MM.1S (cell line): Measurements from ENCODE around the gene PRKG1.

ENCODE experiments used
- EZH2phosphoT487 ChIP-seq: fragments of 300-600 bp; sonication (generic); IDR thresholded peaks from 2 replicates; pipeline ENCODE4 v1.6.1; 2018; ENCODE audit warnings: antibody characterized with exemption, low read length
- TF ChIP-seq, protein P1 (sequence below): fragments of 300-600 bp; sonication (generic); IDR thresholded peaks from 2 replicates; pipeline ENCODE4 v1.5.1; 2016; ENCODE audit warnings: antibody characterized with exemption, low read length, mixed read lengths

DNA sequence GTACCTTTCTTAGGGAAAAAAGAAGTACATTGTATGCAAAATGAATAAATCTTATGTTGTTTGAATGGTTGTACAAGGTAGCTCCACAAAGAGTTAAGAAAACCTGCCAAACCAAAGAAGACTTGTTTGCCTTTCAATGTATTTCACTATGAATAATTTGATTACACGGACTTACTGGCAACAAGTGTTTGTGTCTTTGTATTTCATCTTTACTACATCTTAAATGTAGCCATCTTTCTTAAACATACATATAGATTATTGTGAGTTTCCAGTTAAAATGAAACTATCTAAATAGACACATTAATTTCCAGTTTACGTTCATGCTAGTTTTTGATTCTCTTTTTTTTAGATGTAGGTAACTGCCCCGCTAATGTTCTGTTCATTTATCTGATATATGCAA, 2.8 kb downstream of the PRKG1 start:
- TF ChIP-seq, protein P1, sequence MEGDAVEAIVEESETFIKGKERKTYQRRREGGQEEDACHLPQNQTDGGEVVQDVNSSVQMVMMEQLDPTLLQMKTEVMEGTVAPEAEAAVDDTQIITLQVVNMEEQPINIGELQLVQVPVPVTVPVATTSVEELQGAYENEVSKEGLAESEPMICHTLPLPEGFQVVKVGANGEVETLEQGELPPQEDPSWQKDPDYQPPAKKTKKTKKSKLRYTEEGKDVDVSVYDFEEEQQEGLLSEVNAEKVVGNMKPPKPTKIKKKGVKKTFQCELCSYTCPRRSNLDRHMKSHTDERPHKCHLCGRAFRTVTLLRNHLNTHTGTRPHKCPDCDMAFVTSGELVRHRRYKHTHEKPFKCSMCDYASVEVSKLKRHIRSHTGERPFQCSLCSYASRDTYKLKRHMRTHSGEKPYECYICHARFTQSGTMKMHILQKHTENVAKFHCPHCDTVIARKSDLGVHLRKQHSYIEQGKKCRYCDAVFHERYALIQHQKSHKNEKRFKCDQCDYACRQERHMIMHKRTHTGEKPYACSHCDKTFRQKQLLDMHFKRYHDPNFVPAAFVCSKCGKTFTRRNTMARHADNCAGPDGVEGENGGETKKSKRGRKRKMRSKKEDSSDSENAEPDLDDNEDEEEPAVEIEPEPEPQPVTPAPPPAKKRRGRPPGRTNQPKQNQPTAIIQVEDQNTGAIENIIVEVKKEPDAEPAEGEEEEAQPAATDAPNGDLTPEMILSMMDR = no peak
- TF ChIP-seq EZH2phosphoT487 = no peak
